K562 (cell line): ENCODE measurements around the gene RERE. TPM values are rescaled to one million over a fixed set of nuclear protein-coding genes. Genes with fewer than 3 reads are reported as not detected.

Experiments used
- ATAC-seq: fragments of 200-7000 bp; cut with Tn5 transposase; 3 replicates; pipeline ENCODE4 v1.9.1; 2020; ENCODE audit warnings: moderate library complexity
- BruUV-seq: library from RNA; stranded (reverse); fragments of 400-500 nt; replicated peaks from 2 replicates; lab custom pipeline; 2021; lab: Mats Ljungman, UMichigan
- CTCF ChIA-PET: fragments of 300-600 bp; formaldehyde crosslinking; extraction: SDS; loops from one replicate; lab custom pipeline; 2021; ENCODE audit warnings: low intra/inter-chr PET ratio; lab: Yijun Ruan, JAX
- POLR2A ChIA-PET: fragments of 300-600, 350-650 bp; sonication (Branson Sonifier 250); formaldehyde crosslinking; extraction: SDS; loops from one replicate; lab custom pipeline; 2021; ENCODE audit warnings: antibody characterized with exemption, inconsistent platforms; lab: Yijun Ruan, JAX
- DNase-seq, 4 experiments: peaks; one replicate each; pipeline versions ENCODE4 v3.0.0 to v3.0.0-alpha.2; 2011 to 2018; ENCODE audit warnings: low spot score in 3 of 4, mixed read lengths in 3 of 4; ENCODE audit errors: extremely low read depth in 1 of 4
- FAIRE-seq: peaks from 2 replicates; lab custom pipeline; 2011; peaks lifted over from hg19 to GRCh38; lab: Jason Lieb, UNC
- H2AFZ ChIP-seq: 2 replicates; pipeline ENCODE4 v1.6.0; 2011; ENCODE audit warnings: low read depth, low read length, control low read depth, inconsistent platforms
- H3K27ac ChIP-seq: fragments of 200-600 bp; 3 replicates; pipeline ENCODE4 v1.8.0; 2011; ENCODE audit warnings: low read depth, mild to moderate bottlenecking, control low read depth, inconsistent platforms, low read length, moderate library complexity, mixed read lengths; ENCODE audit errors: extremely low read depth
- H3K27me3 ChIP-seq, 2 experiments: fragments of 300-600 bp in 1 of 2; 2 replicates in 1 of 2; 3 replicates in 1 of 2; pipeline versions ENCODE4 v1.6.0 to v1.8.0; 2011; ENCODE audit warnings: inconsistent platforms in 2 of 2, low read length in 2 of 2, mild to moderate bottlenecking in 1 of 2, mixed read lengths in 1 of 2, moderate library complexity in 1 of 2; ENCODE audit not compliant: control insufficient read depth in 2 of 2, insufficient read depth in 2 of 2
- H3K36me3 ChIP-seq: fragments of 300-600 bp; 3 replicates; pipeline ENCODE4 v1.8.0; 2011; ENCODE audit warnings: mild to moderate bottlenecking, low read length, inconsistent platforms; ENCODE audit not compliant: control insufficient read depth, insufficient read depth
- H3K4me1 ChIP-seq, 2 experiments: fragments of 200-600 bp in 1 of 2; replicated peaks in 1 of 2; 2 replicates in 1 of 2; 3 replicates in 1 of 2; pipeline versions ENCODE4 v1.5.1 to v1.8.0; 2011; ENCODE audit warnings: inconsistent platforms in 2 of 2, low read length in 2 of 2, mild to moderate bottlenecking in 1 of 2, mixed read lengths in 1 of 2, moderate library complexity in 1 of 2; ENCODE audit not compliant: control insufficient read depth in 2 of 2, insufficient read depth in 2 of 2
- H3K4me2 ChIP-seq: 2 replicates; pipeline ENCODE4 v1.6.1; 2011; ENCODE audit warnings: low read length, control low read depth, inconsistent platforms, mixed read lengths; ENCODE audit not compliant: insufficient read depth
- H3K4me3 ChIP-seq: fragments of 200-600 bp; sonication (generic), shearing (Covaris generic); 2 replicates; pipeline ENCODE4 v1.5.1; 2016; ENCODE audit warnings: control low read depth, inconsistent platforms
- H3K79me2 ChIP-seq: fragments of 200-600 bp; 3 replicates; pipeline ENCODE4 v1.8.0; 2011; ENCODE audit warnings: low read length, inconsistent platforms; ENCODE audit not compliant: control insufficient read depth, insufficient read depth
- H3K9ac ChIP-seq, 2 experiments: 2 replicates each; pipeline versions ENCODE4 v1.6.0 to v1.6.1; 2011; ENCODE audit warnings: low read depth in 2 of 2, low read length in 2 of 2, control low read depth in 1 of 2, inconsistent platforms in 1 of 2, mild to moderate bottlenecking in 1 of 2, mixed read lengths in 1 of 2; ENCODE audit not compliant: insufficient read depth in 1 of 2
- H3K9me1 ChIP-seq: one replicate; pipeline ENCODE4 v1.6.0; 2011; ENCODE audit warnings: inconsistent platforms, mild to moderate bottlenecking, low read length, moderate library complexity; ENCODE audit not compliant: control insufficient read depth, insufficient read depth
- H3K9me3 ChIP-seq: replicated peaks from 2 replicates; pipeline ENCODE4 v1.5.1; 2011; ENCODE audit warnings: low read depth, low read length, inconsistent platforms; ENCODE audit not compliant: control insufficient read depth, insufficient read depth
- H4K20me1 ChIP-seq: replicated peaks from 2 replicates; pipeline ENCODE4 v1.6.1; 2011; ENCODE audit warnings: low read length, inconsistent platforms, mixed read lengths; ENCODE audit not compliant: control insufficient read depth, insufficient read depth
- BRD4 ChIP-seq: fragments of 200-600 bp; sonication (generic); IDR thresholded peaks from 2 replicates; pipeline ENCODE4 v1.6.1; 2017; ENCODE audit warnings: inconsistent platforms
- CBX2 ChIP-seq: fragments of 200-600 bp; sonication (generic); IDR thresholded peaks from one replicate; pipeline ENCODE4 v1.6.1; 2012; ENCODE audit warnings: mild to moderate bottlenecking, low read length, inconsistent platforms; ENCODE audit not compliant: insufficient read depth, poor library complexity, severe bottlenecking
- FOXO4 ChIP-seq: fragments of 450-650 bp; formaldehyde crosslinking; IDR thresholded peaks from 2 replicates; pipeline ENCODE4 v1.4.0; 2020; ENCODE audit warnings: mild to moderate bottlenecking, moderate library complexity
- NCOA1 ChIP-seq: fragments of 450-650 bp; IDR thresholded peaks from 2 replicates; pipeline ENCODE4 v1.6.1; 2016; ENCODE audit warnings: low read depth
- NFRKB ChIP-seq: fragments of 450-650 bp; IDR thresholded peaks from 2 replicates; pipeline ENCODE4 v1.6.1; 2016; ENCODE audit warnings: low read depth
- NFXL1 ChIP-seq: fragments of 450-650 bp; formaldehyde crosslinking; IDR thresholded peaks from 2 replicates; pipeline ENCODE4 v1.4.0; 2021; ENCODE audit warnings: mild to moderate bottlenecking
- PBX2 ChIP-seq, 2 experiments: IDR thresholded peaks in 1 of 2; conservative IDR thresholded peaks in 1 of 2; 2 replicates each; pipeline ENCODE4 v1.6.1; 2016; ENCODE audit warnings: low read depth in 2 of 2, mild to moderate bottlenecking in 1 of 2, missing compliant biosample characterization in 1 of 2, missing genetic modification characterization in 1 of 2, moderate library complexity in 1 of 2
- ZKSCAN3 ChIP-seq: fragments of 250-450 bp; sonication (Bioruptor Pico); IDR thresholded peaks from 2 replicates; pipeline ENCODE4 v1.4.0; 2020
- ZMIZ1 ChIP-seq, 2 experiments: fragments of 150-350 bp in 1 of 2; IDR thresholded peaks; 2 replicates each; pipeline ENCODE4 v1.6.1; 2012 to 2016; ENCODE audit warnings: low read depth in 2 of 2, low read length in 2 of 2, mild to moderate bottlenecking in 1 of 2, moderate library complexity in 1 of 2
- ZNF551 ChIP-seq: fragments of 250-450 bp; sonication (Bioruptor Pico); IDR thresholded peaks from 2 replicates; pipeline ENCODE4 v1.5.0; 2021; ENCODE audit warnings: mild to moderate bottlenecking, moderate library complexity
- WGBS: fragments of 100-300 bp; shearing (Covaris generic); methylation state at CpG from one replicate; pipeline ENCODE4 v1.1.6; 2016; ENCODE audit warnings: low coverage, mixed read lengths; ENCODE audit not compliant: insufficient coverage; ENCODE audit errors: missing lambda C conversion rate; 5-methylcytosine and 5-hydroxymethylcytosine counted together
- in situ Hi-C: fragments of 300-500 bp; cut with MboI; formaldehyde crosslinking; loops from 4 replicates; pipeline ENCODE4 v1.15.0; 2018; ENCODE audit warnings: inconsistent platforms, mixed read lengths
- intact Hi-C: fragments of 100-400 bp; cut with micrococcal nuclease; formaldehyde crosslinking; loops from 2 replicates; pipeline ENCODE4 v1.14.2; 2022
- polyA plus RNA-seq, 8 experiments: library from polyadenylated mRNA; depleted of rRNA in 4 of 8; stranded (reverse) in 5 of 8; unstranded in 3 of 8; fragments of >200 nt; fragmentation: Nextera tagmentation in 2 of 8; fragmentation: Illumina TruSeq in 1 of 8; extraction: Ambion mirVana in 2 of 8; extraction: Trizol in 1 of 8; gene quantifications; 2 replicates each; pipeline versions ENCODE4 v1.2.1 to v1.2.3, GENCODE V29; 2011 to 2014; ENCODE audit warnings: inconsistent platforms in 1 of 8, missing spikeins in 1 of 8
- total RNA-seq, 7 experiments: library from RNA; depleted of rRNA in 6 of 7; stranded (reverse); fragments of >200 nt in 6 of 7; fragmentation: Illumina TruSeq in 2 of 7; extraction: Trizol in 2 of 7; gene quantifications; 2 replicates each; pipeline versions ENCODE4 v1.2.1 to v1.2.3, GENCODE V29; 2011 to 2021; ENCODE audit warnings: low replicate concordance in 1 of 7

The RERE gene
- total and polyA plus RNA-seq, 9 of the 15 experiments (the other 6 are each of a cell fraction or from before 2014, with no cell fraction given): 3.0 to 51.5 (median 13.4) TPM

- H3K9me3 ChIP-seq: no peaks in the 10 kb centered on the region
- CTCF ChIA-PET: interaction anchor here (0.6 kb wide), 1 partner anchor 11 kb away, joined by 3 read pairs; no protein-coding TSS in a partner anchor
- no peak for DNase-seq
- no peaks in the 10 kb centered on the region for H3K9me1 ChIP-seq
- H3K4me3 ChIP-seq: no peak overlapping the region
- H3K36me3 ChIP-seq: no peaks in the 10 kb centered on the region
- 24% methylated on average over 25 of the region's 26 CpGs for WGBS
- H2AFZ ChIP-seq: no peak overlapping the region
- no peak overlapping the region for H3K27ac ChIP-seq
- no peak overlapping the region for H3K4me2 ChIP-seq
- TF ChIP-seq ZKSCAN3 (CRISPR knock-in tag) (no peak), ZMIZ1 (IDR thresholded peaks at IDR 0.05; ENCODE audit: low read depth in 2 of 2, low read length in 2 of 2) (no peak), PBX2 (CRISPR knock-in tag; IDR thresholded peaks at IDR 0.05; ENCODE audit: low read depth) (no peak), PBX2 (tag; conservative IDR thresholded peaks at IDR 0.05; ENCODE audit: low read depth) (no peak), ZNF551 (CRISPR knock-in tag) (no peak), NFXL1 (CRISPR knock-in tag) (no peak), BRD4 (no peak), NCOA1 (no peak), NFRKB (no peak), FOXO4 (CRISPR knock-in tag) (no peak), CBX2 (no peak)
- intact Hi-C loops (no loop called here), in situ Hi-C loops (no loop called here)
- no peak overlapping the region for H3K9ac ChIP-seq
- peaks cover 62 to 82% of the 10 kb centered on the region in 2 experiments for H3K27me3 ChIP-seq
- no peak for ATAC-seq
- FAIRE-seq: no peak
- no peaks in the 10 kb centered on the region for H3K79me2 ChIP-seq
- H3K4me1 ChIP-seq: peaks cover 0 to 12% of the 10 kb centered on the region in 2 experiments; a peak in 3 of 5 replicates
- BruUV-seq: no TSS peak
- POLR2A ChIA-PET: no interaction called here
- H4K20me1 ChIP-seq: no peaks in the 10 kb centered on the region; the same call in 1 of the 2 replicates
Observed at GRCh38 chr1:8338526-8339202, 478.8 kb downstream of the RERE start.
